GM12878 (cell line): ENCODE results near the gene ZC3H12D. TPM values are rescaled to one million over a fixed set of nuclear protein-coding genes. Genes with fewer than 3 reads are reported as not detected.

ENCODE experiments used
- CBFB ChIP-seq: IDR thresholded peaks from 2 replicates; pipeline ENCODE4 v1.6.1; 2016; ENCODE audit warnings: antibody characterized with exemption, low read depth
- CEBPB ChIP-seq, 2 experiments: fragments of 150-350 bp in 1 of 2; IDR thresholded peaks; 2 replicates each; pipeline ENCODE4 v1.6.1; 2012 to 2014; ENCODE audit warnings: low read depth in 2 of 2, low read length in 2 of 2, borderline replicate concordance in 1 of 2, inconsistent platforms in 1 of 2
- ETV6 ChIP-seq, 2 experiments: fragments of 450-650 bp in 1 of 2; IDR thresholded peaks in 1 of 2; conservative IDR thresholded peaks in 1 of 2; 2 replicates each; pipeline ENCODE4 v1.6.1; 2014; ENCODE audit warnings: antibody characterized with exemption in 1 of 2, borderline replicate concordance in 1 of 2, low read depth in 1 of 2, mild to moderate bottlenecking in 1 of 2, moderate library complexity in 1 of 2
- FOS ChIP-seq: IDR thresholded peaks from 3 replicates; pipeline ENCODE4 v1.6.1; 2011; ENCODE audit warnings: borderline replicate concordance; ENCODE audit not compliant: insufficient read length; ENCODE audit errors: extremely low read depth
- MEF2A ChIP-seq: IDR thresholded peaks from 2 replicates; pipeline ENCODE4 v1.6.1; 2011; ENCODE audit warnings: low read depth, mild to moderate bottlenecking, low read length, moderate library complexity; ENCODE audit not compliant: insufficient read depth
- RFX5 ChIP-seq: IDR thresholded peaks from 2 replicates; pipeline ENCODE4 v1.6.1; 2011; ENCODE audit warnings: low read depth, low read length, improper control_type of control experiment
- SIN3A ChIP-seq: IDR thresholded peaks from 2 replicates; pipeline ENCODE4 v1.6.1; 2012; ENCODE audit warnings: low read depth, low read length, improper control_type of control experiment
- SMC3 ChIP-seq: IDR thresholded peaks from 2 replicates; pipeline ENCODE4 v1.6.1; 2011; ENCODE audit warnings: low read length, improper control_type of control experiment, borderline replicate concordance
- SP1 ChIP-seq: IDR thresholded peaks from one replicate; pipeline ENCODE4 v1.6.1; 2011; ENCODE audit warnings: low read depth, low read length
- TAF1 ChIP-seq: IDR thresholded peaks from 2 replicates; pipeline ENCODE4 v1.6.1; 2011; ENCODE audit warnings: mild to moderate bottlenecking, low read depth, low read length, borderline replicate concordance
- YBX1 ChIP-seq: fragments of 450-650 bp; IDR thresholded peaks from 2 replicates; pipeline ENCODE4 v1.6.1; 2016; ENCODE audit warnings: antibody characterized with exemption
- ZNF622 ChIP-seq: fragments of 450-650 bp; IDR thresholded peaks from 2 replicates; pipeline ENCODE4 v1.6.1; 2017; ENCODE audit warnings: mild to moderate bottlenecking, inconsistent platforms
- ZZZ3 ChIP-seq: IDR thresholded peaks from 2 replicates; pipeline ENCODE4 v1.6.1; 2011; ENCODE audit warnings: low read depth; ENCODE audit not compliant: control insufficient read depth, insufficient read length
- polyA plus RNA-seq, 11 experiments: library from polyadenylated mRNA; depleted of rRNA in 4 of 11; unstranded in 6 of 11; stranded (reverse) in 5 of 11; fragments of >200 nt; fragmentation: Nextera tagmentation in 4 of 11; fragmentation: Illumina TruSeq in 1 of 11; extraction: Ambion mirVana in 4 of 11; extraction: Trizol in 1 of 11; gene quantifications; 1 replicate in 1 of 11; 2 replicates in 10 of 11; pipeline versions ENCODE4 v1.2.1 to v1.2.3, GENCODE V29; 2011 to 2016; ENCODE audit warnings: inconsistent platforms in 2 of 11, missing spikeins in 2 of 11, low read depth in 1 of 11
- total RNA-seq, 4 experiments: library from RNA; depleted of rRNA in 3 of 4; stranded (reverse); fragments of >200 nt in 3 of 4; fragmentation: Illumina TruSeq in 1 of 4; extraction: Trizol in 1 of 4; gene quantifications; 2 replicates each; pipeline versions ENCODE4 v1.2.1 to v1.2.3, GENCODE V29; 2013 to 2021
- TF ChIP-seq, protein P1 (sequence below): fragments of 450-650 bp; IDR thresholded peaks from 2 replicates; pipeline ENCODE4 v1.6.1; 2017; ENCODE audit warnings: mild to moderate bottlenecking, low read depth, inconsistent platforms; ENCODE audit not compliant: poor library complexity, severe bottlenecking
- TF ChIP-seq, protein P2 (sequence below): fragments of 450-650 bp; conservative IDR thresholded peaks from 2 replicates; pipeline ENCODE4 v1.6.1; 2017; ENCODE audit warnings: mild to moderate bottlenecking, moderate library complexity
- TF ChIP-seq, protein P3 (sequence below): fragments of 450-650 bp; IDR thresholded peaks from 2 replicates; pipeline ENCODE4 v1.6.1; 2016; ENCODE audit warnings: mild to moderate bottlenecking
- TF ChIP-seq, protein P4 (sequence below): fragments of 450-650 bp; IDR thresholded peaks from 2 replicates; pipeline ENCODE4 v1.6.1; 2017; ENCODE audit warnings: low read depth, mild to moderate bottlenecking, moderate library complexity
- TF ChIP-seq, protein P5 (sequence below): fragments of 450-650 bp; IDR thresholded peaks from 2 replicates; pipeline ENCODE4 v1.6.1; 2016; ENCODE audit warnings: mild to moderate bottlenecking
- TF ChIP-seq, protein P6 (sequence below): IDR thresholded peaks from 2 replicates; pipeline ENCODE4 v1.6.1; 2011; ENCODE audit warnings: borderline replicate concordance, low read depth, mild to moderate bottlenecking, moderate library complexity, low read length; ENCODE audit not compliant: insufficient read depth, poor library complexity, severe bottlenecking

ZC3H12D gene
- total and polyA plus RNA-seq, 10 of the 15 experiments (the other 5 are each of a cell fraction or from before 2014, with no cell fraction given): 1.4 to 29.7 (median 8.8) TPM

DNA sequence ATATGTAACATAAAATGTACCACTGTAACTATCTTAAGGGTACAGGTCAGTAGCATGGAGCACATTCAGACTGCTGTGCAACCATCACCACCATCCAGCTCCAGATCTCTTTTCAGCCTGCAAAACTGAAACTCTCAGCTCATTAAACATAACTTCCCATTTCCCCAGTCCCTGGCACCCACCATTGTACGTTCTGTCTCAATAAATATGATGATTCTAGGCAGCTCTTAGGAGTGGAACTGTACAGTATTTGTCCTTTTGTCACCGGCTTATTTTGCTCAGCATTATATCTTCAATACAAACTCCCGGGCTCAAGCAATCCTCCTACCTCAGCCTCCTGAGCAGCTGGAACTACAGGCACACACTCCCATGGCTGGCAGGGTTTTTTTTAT, 1.5 kb downstream of the ZC3H12D start (continued):
- TF ChIP-seq, protein P1, sequence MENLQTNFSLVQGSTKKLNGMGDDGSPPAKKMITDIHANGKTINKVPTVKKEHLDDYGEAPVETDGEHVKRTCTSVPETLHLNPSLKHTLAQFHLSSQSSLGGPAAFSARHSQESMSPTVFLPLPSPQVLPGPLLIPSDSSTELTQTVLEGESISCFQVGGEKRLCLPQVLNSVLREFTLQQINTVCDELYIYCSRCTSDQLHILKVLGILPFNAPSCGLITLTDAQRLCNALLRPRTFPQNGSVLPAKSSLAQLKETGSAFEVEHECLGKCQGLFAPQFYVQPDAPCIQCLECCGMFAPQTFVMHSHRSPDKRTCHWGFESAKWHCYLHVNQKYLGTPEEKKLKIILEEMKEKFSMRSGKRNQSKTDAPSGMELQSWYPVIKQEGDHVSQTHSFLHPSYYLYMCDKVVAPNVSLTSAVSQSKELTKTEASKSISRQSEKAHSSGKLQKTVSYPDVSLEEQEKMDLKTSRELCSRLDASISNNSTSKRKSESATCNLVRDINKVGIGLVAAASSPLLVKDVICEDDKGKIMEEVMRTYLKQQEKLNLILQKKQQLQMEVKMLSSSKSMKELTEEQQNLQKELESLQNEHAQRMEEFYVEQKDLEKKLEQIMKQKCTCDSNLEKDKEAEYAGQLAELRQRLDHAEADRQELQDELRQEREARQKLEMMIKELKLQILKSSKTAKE: peak; percentile 4
- no peak for TF ChIP-seq SP1
- TF ChIP-seq RFX5: no peak
- no peak for TF ChIP-seq YBX1
- no peak for TF ChIP-seq CEBPB (IDR thresholded peaks at IDR 0.05; ENCODE audit: borderline replicate concordance in 1 of 2, low read depth in 2 of 2, low read length in 2 of 2)
- TF ChIP-seq ZNF622: no peak
- TF ChIP-seq FOS: no peak
- TF ChIP-seq CBFB: no peak
- TF ChIP-seq, protein P2, sequence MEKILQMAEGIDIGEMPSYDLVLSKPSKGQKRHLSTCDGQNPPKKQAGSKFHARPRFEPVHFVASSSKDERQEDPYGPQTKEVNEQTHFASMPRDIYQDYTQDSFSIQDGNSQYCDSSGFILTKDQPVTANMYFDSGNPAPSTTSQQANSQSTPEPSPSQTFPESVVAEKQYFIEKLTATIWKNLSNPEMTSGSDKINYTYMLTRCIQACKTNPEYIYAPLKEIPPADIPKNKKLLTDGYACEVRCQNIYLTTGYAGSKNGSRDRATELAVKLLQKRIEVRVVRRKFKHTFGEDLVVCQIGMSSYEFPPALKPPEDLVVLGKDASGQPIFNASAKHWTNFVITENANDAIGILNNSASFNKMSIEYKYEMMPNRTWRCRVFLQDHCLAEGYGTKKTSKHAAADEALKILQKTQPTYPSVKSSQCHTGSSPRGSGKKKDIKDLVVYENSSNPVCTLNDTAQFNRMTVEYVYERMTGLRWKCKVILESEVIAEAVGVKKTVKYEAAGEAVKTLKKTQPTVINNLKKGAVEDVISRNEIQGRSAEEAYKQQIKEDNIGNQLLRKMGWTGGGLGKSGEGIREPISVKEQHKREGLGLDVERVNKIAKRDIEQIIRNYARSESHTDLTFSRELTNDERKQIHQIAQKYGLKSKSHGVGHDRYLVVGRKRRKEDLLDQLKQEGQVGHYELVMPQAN: no peak
- TF ChIP-seq, protein P3, sequence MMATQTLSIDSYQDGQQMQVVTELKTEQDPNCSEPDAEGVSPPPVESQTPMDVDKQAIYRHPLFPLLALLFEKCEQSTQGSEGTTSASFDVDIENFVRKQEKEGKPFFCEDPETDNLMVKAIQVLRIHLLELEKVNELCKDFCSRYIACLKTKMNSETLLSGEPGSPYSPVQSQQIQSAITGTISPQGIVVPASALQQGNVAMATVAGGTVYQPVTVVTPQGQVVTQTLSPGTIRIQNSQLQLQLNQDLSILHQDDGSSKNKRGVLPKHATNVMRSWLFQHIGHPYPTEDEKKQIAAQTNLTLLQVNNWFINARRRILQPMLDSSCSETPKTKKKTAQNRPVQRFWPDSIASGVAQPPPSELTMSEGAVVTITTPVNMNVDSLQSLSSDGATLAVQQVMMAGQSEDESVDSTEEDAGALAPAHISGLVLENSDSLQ: no peak; the same call in 1 of the 2 replicates
- TF ChIP-seq, protein P4, sequence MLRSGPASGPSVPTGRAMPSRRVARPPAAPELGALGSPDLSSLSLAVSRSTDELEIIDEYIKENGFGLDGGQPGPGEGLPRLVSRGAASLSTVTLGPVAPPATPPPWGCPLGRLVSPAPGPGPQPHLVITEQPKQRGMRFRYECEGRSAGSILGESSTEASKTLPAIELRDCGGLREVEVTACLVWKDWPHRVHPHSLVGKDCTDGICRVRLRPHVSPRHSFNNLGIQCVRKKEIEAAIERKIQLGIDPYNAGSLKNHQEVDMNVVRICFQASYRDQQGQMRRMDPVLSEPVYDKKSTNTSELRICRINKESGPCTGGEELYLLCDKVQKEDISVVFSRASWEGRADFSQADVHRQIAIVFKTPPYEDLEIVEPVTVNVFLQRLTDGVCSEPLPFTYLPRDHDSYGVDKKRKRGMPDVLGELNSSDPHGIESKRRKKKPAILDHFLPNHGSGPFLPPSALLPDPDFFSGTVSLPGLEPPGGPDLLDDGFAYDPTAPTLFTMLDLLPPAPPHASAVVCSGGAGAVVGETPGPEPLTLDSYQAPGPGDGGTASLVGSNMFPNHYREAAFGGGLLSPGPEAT: 0 out of 2 replicates have a peak, but pooled peaks have one; percentile 8
- TF ChIP-seq, protein P5, sequence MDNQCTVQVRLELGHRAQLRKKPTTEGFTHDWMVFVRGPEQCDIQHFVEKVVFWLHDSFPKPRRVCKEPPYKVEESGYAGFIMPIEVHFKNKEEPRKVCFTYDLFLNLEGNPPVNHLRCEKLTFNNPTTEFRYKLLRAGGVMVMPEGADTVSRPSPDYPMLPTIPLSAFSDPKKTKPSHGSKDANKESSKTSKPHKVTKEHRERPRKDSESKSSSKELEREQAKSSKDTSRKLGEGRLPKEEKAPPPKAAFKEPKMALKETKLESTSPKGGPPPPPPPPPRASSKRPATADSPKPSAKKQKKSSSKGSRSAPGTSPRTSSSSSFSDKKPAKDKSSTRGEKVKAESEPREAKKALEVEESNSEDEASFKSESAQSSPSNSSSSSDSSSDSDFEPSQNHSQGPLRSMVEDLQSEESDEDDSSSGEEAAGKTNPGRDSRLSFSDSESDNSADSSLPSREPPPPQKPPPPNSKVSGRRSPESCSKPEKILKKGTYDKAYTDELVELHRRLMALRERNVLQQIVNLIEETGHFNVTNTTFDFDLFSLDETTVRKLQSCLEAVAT: 0 out of 2 replicates have a peak, but pooled peaks have one; percentile 17
- no peak; the same call in 1 of the 2 replicates for TF ChIP-seq TAF1
- TF ChIP-seq, protein P6, sequence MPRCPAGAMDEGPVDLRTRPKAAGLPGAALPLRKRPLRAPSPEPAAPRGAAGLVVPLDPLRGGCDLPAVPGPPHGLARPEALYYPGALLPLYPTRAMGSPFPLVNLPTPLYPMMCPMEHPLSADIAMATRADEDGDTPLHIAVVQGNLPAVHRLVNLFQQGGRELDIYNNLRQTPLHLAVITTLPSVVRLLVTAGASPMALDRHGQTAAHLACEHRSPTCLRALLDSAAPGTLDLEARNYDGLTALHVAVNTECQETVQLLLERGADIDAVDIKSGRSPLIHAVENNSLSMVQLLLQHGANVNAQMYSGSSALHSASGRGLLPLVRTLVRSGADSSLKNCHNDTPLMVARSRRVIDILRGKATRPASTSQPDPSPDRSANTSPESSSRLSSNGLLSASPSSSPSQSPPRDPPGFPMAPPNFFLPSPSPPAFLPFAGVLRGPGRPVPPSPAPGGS: no peak
- no peak for TF ChIP-seq MEF2A
- no peak for TF ChIP-seq ZZZ3
- no peak for TF ChIP-seq ETV6 (conservative IDR thresholded peaks at IDR 0.05 in 1 of 2, IDR thresholded peaks at IDR 0.05 in 1 of 2; ENCODE audit: borderline replicate concordance in 1 of 2, low read depth in 1 of 2)
- no peak for TF ChIP-seq SMC3
- no peak for TF ChIP-seq SIN3A
